ENCODE data around the gene COL4A1.

DNA sequence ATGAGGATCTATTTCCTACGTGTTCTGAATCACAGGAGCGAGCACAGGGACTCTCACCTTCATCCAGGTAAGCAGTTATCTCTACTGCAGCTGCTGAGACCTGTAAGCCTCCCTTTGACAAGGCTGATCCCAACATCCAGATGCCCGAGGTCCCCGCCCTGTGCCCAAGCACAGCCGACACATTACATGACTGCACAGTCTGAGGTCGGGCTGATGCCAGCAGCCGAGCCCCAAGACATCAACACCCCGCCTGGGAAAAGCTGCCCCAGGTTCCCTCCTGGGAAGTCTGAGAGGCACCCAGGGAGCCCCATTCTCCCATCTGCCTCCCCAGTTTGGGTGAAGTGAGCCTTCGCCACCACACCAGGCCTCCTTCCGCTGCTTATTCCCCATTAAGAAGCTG is 95.9 kb downstream of the COL4A1 start:
- no peak for TF ChIP-seq EZH2 (IDR thresholded peaks at IDR 0.05; ENCODE audit: insufficient read depth, poor library complexity, severe bottlenecking)
- TF ChIP-seq EZH2phosphoT487 (IDR thresholded peaks at IDR 0.05; ENCODE audit: insufficient read depth, low read depth) = no peak

All from GM23248 (cell line).